NCI-H345 (cell line): ENCODE results near the gene TMEM101.
"Not testable (repeated sequence)": the region's sequence is repeated elsewhere in the genome, so short reads cannot be mapped to it uniquely, and the experiment has no call there.

ENCODE experiments used
- DNase-seq: peaks from one replicate; lab custom pipeline; 2025; lab: John Stamatoyannopoulos, UW

The TMEM101 gene

GRCh38 chr17:44000871-44001460, 13.8 kb downstream of the TMEM101 start:
- DNase-seq, result no peak

- no peak for DNase-seq
Measured at GRCh38 chr17:44000141-44000860, 14.5 kb downstream of the TMEM101 start.

DNA sequence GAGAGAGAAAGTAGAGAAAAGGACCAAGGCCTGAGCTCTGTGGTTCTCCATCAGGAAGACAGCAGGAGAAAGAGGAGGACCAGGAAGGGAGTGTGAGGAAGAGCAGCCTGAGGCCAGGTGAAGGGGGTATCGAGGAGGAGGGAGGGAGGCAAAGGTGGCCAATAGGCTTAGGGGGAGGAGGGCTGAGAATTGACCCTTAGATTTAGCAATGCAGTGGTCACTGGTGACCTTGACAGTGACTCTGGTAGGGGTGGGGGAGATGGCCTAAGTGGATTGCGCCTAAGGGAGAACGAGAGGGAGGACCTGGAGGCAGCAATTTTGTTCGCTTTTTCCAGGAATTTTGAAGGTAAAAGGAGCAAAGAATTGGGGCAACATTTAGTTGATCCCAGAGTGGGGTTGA, 15.7 kb downstream of the TMEM101 start:
- no peak for DNase-seq

GRCh38 chr17:43998552-43998951, 16.2 kb downstream of the TMEM101 start:
- no peak for DNase-seq

DNA sequence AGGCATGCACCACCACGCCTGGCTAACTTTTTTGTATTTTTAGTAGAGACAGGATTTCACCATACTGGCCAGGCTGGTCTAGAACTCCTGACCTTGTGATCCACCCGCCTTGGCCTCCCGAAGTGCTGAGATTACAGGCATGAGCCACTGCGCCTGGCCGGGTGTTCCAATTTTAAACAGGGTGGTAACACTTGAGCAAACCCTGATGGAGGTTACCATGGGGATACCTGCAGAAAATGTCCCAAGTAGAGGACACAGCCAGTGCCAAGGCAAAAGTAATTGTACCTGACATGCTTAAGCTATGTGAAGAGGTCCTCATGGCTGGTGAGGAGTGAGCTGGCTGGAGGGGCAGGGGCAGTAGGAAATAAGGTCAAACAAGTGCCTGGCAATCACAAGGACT, 17.6 kb downstream of the TMEM101 start:
- DNase-seq, result not testable (repeated sequence)

DNA sequence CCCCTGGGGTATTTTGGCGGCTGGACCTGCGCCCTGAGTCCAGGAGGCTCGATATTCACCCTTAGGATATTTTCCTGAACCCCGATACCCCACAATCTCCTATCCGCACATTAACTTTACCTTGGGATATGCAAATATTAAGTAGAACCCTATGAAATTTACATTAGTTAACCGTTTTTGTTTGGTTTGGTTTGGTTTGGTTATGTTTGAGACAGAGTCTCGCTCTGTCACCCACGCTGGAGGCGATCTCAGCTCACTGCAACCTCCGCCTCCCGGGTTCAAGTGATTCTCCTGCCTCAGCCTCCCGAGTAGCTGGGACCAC, 19.7 kb downstream of the TMEM101 start:
- no peak for DNase-seq

DNA sequence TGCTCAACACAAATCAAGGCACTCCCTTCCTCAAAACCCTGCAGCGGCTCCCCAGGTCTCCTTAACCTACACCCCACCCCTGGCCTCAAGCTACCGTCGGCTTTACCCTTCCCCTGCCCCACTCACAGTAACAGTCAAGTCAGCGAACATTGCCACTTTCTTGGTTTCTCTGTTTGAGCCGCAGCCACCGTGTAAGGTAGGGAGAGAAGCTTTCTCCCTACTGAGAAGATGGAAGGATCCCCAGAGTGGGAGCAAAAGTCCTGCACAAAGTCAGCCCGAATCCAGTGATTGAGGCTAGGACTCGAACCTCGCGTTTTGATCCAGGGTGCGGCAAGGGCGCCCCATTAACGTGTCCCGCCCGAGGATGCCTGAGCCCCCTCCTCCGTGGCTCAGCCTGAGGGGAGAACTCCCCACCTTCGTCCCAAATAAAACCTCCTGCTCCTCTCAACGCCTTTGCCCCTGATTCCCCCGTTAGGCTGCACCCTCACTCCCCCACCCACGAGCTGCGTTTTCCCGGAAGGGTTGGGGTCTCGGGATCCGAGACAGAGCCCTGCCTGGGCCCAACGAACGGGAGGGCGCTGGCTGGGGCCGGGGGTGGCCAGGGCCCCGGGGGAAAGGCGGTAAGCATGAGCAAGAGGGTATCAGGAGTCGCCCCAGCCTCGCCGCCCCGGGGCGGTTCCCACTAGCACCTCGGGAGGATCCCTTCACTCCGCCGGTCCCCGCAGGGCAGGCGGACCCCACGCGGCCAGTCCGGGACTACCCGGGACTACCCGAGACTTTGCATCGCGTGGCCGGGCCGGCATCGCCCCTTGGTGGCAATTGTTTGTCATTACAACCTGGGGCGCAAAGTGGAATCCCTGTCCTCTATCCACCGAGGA, 20.3 kb downstream of the TMEM101 start:
- peak; percentile 45 for DNase-seq

- DNase-seq, result no peak
Measured at GRCh38 chr17:43992641-43993040, 22.1 kb downstream of the TMEM101 start.

DNA sequence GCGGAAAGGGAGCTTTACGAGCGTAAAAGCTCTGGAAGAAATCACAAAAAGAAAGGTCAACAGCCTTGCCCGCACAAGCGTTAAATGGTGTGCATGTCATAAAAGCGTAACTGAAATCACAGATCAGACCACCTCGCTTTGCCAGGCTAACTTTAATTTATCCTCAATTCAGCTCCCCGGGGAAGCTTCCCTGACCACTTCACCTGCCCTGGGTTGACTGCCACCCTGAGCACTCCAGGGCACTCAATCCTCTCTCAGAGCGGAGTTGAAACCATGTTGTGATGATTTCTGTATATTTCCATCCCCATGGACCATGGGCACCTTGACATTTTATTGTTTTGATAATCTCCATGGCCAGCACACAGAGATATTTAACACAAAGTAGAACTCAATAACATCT, 26.5 kb downstream of the TMEM101 start:
- no peak for DNase-seq

DNA sequence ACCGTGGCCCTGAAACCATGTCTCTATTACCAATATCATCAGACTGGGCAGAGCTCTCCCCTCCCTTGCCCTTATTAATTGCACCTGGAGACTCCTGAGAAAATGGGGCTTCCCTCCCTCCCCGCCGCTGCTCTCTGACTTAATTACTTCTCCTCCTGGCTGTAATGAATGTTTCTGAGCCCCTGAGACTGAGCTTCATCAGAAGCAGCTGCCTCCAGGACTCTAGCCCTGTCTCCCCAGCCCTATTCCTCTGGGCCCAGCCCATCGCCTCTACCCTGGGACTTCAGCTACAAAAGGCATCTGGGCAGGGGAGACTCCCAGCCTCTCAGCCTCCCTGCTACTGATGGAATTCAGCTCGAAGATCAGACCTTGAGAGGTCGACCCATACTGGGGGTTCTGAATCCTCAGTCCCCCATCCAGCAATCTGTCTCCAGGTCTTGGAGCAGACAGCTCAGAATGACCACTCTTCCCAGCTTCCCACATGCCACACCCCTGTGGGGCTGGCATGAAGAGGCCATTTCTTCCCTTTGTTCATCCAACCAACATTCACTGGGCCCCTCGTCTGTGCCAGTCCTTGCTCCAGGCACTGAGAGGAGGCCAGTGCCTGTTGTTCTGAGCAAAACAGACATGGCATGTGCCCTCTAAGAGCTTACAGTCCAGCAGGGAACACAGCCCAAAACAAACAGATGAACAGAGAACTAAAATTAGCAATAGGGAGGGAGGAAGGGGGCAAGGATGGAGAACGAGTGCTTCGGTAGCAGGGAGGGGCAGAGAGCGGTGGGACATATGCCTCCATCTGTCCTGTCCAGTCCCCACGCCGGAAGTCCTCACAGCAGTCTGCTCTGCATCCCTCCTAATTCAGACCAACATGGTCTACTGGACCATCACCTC, 27.4 kb downstream of the TMEM101 start:
- DNase-seq, result no peak

DNA sequence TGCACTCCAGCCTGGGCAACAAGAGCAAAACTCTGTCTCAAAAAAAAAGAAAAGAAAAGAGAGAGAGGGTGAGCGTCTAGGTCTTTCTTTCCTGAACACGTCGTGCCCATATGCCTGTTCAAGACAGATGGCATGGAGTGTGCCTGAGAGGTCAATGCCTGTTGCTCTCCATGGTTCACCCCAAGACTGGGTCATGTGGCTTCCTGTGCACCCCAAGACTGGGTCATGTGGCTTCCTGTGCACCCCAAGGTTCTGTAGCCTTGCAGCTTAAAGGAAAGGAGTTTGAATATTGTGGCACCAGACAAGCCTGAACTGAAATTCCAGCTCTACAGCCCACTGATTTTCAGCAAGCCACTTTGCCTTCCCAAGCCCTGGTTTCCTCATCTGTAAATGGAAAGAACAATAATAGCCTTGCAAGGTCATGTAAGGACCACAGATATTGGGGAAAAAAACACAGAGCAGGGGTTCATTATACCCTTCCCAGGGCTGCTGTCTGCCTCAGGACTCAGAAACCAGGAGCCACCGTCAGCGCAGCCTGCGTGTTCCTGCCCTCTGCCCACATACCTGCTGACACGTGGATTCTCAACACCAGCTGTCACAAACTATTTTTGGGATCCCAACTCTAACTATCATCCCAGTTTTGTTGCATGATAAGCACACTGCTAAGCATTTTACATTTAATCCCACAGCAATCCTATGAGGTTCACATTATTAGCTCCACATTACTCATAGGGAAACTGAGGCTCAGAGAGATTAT, 28.4 kb downstream of the TMEM101 start:
- no peak for DNase-seq

DNA sequence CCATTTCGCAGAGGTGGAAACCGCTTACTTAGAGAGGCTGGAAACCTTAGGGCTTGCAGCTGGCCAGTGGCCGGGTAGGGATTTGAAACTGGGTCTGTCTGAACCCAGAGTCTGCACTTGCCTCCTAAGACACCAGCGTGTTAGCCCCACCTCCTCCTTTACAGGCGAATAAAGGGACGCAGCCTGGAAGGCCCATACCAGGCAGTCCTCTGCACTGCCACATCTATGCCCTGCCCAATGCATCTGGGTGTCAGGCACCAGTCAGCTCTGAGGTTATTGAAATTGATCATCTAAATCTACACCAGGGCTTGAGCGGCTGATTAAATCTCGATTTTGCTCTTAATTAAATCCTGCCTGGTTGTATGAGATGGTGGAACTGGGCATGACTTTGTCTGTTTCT, 30.2 kb downstream of the TMEM101 start:
- no peak for DNase-seq

GRCh38 chr17:43983515-43984411, 31.0 kb downstream of the TMEM101 start:
- peak; percentile 16 for DNase-seq

DNA sequence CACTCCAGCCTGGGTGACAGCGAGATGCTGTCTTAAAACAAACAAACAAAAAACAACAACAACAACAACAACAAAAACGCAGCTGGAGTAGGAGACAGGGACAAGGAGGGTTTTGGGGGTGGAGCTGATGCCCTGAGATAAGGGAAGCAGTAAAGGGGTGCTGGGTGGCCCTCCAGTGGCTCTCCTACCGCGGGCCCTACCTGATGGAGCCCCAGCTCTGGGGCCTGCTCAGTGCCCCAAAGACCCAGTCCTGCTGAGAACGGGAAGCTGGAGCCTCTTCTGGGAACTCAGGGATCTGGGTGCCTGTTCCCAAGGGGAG, 31.6 kb downstream of the TMEM101 start:
- no peak for DNase-seq

- no peak for DNase-seq
Measured at GRCh38 chr17:43982171-43982570, 32.6 kb downstream of the TMEM101 start.

- DNase-seq, result no peak
Measured at GRCh38 chr17:43979671-43980070, 35.1 kb downstream of the TMEM101 start.

- DNase-seq, result no peak
Measured at GRCh38 chr17:43979011-43979410, 35.8 kb downstream of the TMEM101 start.

GRCh38 chr17:43978078-43978477, 36.7 kb downstream of the TMEM101 start:
- DNase-seq, result no peak

DNA sequence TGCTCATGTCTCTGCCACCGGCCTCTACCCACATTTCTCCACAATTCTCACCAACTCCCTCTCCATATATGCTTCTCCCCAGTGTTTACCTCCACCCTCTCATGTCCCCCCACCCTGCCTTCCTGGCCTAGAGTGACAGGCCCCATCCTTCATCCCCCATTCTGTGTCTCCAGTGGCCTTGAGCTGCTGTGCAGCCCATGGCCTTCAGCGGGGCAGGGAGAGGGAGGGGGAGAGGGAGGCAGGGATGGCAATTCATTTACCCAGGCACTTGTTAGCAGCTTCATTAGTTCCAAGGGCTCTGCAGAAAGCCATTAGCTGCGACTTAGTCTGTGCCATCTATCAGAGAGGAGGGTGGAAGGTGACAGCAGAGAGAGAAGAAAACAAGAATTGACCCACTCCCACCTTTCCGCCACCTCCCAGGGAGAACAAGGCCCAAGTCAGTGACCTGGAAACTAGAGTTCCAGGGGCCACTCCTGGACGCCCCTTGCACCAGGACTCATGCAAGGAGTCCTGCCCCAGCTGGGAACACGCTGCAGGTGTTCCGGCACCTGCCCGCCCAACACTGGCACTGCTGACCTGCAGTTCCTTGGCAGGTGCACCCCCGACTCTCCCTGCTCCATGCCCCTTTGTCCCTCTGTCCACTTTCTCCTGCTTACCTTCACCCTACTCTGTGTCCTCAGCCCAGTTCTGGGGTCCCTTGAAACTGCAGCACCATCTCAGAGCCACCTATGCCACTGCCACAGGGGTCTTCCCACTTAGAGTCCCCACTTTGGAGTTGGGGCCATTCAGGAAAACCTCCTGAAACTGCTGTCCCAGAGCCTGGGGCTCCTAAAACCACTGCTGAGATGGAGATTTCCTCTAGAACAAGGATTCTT, 37.6 kb downstream of the TMEM101 start:
- DNase-seq, result no peak

- DNase-seq, result no peak
Measured at GRCh38 chr17:43975898-43976297, 38.9 kb downstream of the TMEM101 start.
